Peyer's patch (tissue), 4 donors: ENCODE results near the gene RASSF4. TPM values are rescaled to one million over a fixed set of nuclear protein-coding genes. Genes with fewer than 3 reads are reported as not detected.

Experiments used
- DNase-seq, 3 donors: peaks; one replicate each; pipeline ENCODE4 v3.0.0-alpha.2; 2017 to 2019
- H3K27ac ChIP-seq, 4 donors: fragments of 200-600 bp; sonication (generic); one replicate each; pipeline ENCODE4 v1.5.1; 2016 to 2019
- H3K27me3 ChIP-seq, 2 donors: fragments of 200-600 bp; sonication (generic); one replicate each; pipeline ENCODE4 v1.5.1; 2019
- H3K36me3 ChIP-seq, 3 donors: fragments of 200-600 bp; sonication (generic); one replicate each; pipeline ENCODE4 v1.5.1; 2016 to 2019
- H3K4me1 ChIP-seq, 4 donors: fragments of 200-600 bp; sonication (generic); one replicate each; pipeline ENCODE4 v1.5.1; 2016 to 2019
- H3K4me3 ChIP-seq, 4 donors: fragments of 200-600 bp; sonication (generic); 1 replicate in 3 of 4; 2 replicates in 1 of 4; pipeline ENCODE4 v1.5.1; 2016 to 2019; ENCODE audit warnings: mild to moderate bottlenecking in 1 of 4
- H3K9me3 ChIP-seq, 4 donors: fragments of 200-600 bp; sonication (generic); one replicate each; pipeline ENCODE4 v1.5.1; 2016 to 2019; ENCODE audit warnings: mild to moderate bottlenecking in 1 of 4
- POLR2A ChIP-seq, 2 donors: fragments of 450-650 bp; IDR thresholded peaks; one replicate each; pipeline ENCODE4 v1.5.1; 2017; ENCODE audit warnings: antibody characterized with exemption in 2 of 2, mild to moderate bottlenecking in 2 of 2, moderate library complexity in 2 of 2
- total RNA-seq, 4 donors: library from RNA; depleted of rRNA; stranded (reverse); fragments of >200 nt; gene quantifications; one replicate each; pipeline ENCODE4 v1.1.0, GENCODE V29; 2016
- TF ChIP-seq, protein P1 (sequence below), 6 experiments: fragments of 450-650 bp in 4 of 6; fragments of 200-600 bp in 2 of 6; sonication (generic) in 1 of 6; IDR thresholded peaks; one replicate each; pipeline ENCODE4 v1.5.1; 2017 to 2019; ENCODE audit warnings: antibody characterized with exemption in 6 of 6, mild to moderate bottlenecking in 3 of 6, moderate library complexity in 1 of 6

RASSF4 gene
- total RNA-seq, 4 donors from 2014 or later = 62.7 to 99.6 (median 68.2) TPM

DNA sequence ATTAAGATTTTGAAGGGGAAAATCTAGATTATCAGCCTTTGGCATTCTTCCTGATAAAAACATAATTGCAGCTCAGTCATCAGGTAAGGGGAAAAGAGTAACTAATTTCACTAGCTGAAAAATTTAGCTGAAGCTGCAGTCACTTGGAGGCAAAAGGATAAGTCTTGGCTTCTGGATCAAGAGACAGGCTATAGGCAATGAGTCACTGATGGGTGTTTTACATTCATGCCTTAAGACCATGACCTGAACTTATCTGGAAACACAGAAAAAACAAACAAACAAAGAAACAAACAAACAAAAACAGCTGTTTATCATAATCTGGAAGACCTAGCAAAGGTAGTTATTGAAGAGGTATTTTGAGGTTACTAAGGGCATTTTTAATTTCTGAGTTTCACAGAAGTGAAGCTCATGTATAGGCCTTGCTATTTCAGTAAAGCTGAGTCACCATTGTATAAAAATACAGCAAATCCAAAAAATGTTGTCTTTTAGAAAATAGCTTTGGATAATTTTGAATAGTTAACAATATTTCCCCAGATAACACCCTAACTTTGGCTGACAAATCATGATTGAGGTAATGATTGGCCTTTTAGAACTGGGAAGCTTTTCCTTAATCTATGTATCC, 81.4 kb downstream of the RASSF4 start:
- TF ChIP-seq POLR2A (IDR thresholded peaks at IDR 0.05) = no peak
- TF ChIP-seq, protein P1, sequence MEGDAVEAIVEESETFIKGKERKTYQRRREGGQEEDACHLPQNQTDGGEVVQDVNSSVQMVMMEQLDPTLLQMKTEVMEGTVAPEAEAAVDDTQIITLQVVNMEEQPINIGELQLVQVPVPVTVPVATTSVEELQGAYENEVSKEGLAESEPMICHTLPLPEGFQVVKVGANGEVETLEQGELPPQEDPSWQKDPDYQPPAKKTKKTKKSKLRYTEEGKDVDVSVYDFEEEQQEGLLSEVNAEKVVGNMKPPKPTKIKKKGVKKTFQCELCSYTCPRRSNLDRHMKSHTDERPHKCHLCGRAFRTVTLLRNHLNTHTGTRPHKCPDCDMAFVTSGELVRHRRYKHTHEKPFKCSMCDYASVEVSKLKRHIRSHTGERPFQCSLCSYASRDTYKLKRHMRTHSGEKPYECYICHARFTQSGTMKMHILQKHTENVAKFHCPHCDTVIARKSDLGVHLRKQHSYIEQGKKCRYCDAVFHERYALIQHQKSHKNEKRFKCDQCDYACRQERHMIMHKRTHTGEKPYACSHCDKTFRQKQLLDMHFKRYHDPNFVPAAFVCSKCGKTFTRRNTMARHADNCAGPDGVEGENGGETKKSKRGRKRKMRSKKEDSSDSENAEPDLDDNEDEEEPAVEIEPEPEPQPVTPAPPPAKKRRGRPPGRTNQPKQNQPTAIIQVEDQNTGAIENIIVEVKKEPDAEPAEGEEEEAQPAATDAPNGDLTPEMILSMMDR (IDR thresholded peaks at IDR 0.05) = no peak
- H3K9me3 ChIP-seq = no peaks in the 10 kb centered on the region
- DNase-seq = no peak

DNA sequence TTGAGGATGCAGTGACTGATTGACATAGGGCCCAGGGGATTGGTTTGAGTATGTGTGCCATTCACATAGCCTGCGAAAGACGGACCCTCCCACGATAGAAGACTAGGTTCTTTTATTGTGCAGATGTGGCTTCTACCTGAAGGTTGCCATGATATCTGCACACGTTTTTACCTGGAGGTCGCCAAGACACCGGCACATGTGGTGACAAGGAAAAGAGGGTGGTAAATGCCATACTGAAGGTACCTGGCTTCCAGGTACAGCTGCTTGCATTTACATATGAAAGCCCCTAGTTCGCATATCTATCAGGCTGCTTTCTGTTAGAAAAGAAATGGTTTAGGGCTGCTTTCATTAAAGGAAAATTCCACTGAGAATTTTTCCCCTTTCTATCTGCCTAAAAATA, 84.7 kb downstream of the RASSF4 start:
- no peak for TF ChIP-seq POLR2A (IDR thresholded peaks at IDR 0.05)
- TF ChIP-seq, protein P1 (IDR thresholded peaks at IDR 0.05) = no peak
- Histone ChIP-seq H3K4me1 (no peaks in the 10 kb centered on the region), H3K9me3 (no peaks in the 10 kb centered on the region), H3K36me3 (no peaks in the 10 kb centered on the region), H3K27me3 (no peaks in the 10 kb centered on the region), H3K4me3 (no peak overlapping the region), H3K27ac (no peak overlapping the region)
- no peak for DNase-seq

More for the DNA sequence above, 81.4 kb downstream of the RASSF4 start:
- no peak overlapping the region for H3K4me3 ChIP-seq
- no peaks in the 10 kb centered on the region for H3K27me3 ChIP-seq
- H3K27ac ChIP-seq = no peak overlapping the region
- H3K36me3 ChIP-seq = no peaks in the 10 kb centered on the region
- H3K4me1 ChIP-seq = no peaks in the 10 kb centered on the region

Other genes starting within 250 kb of the RASSF4 start
- under 1 TPM in 1 of 4 donors, not detected in 3; 0.53 TPM for gene TMEM72, start 48.5 kb upstream of the RASSF4 start, total RNA-seq
- gene DEPP1, start 19.0 kb downstream of the RASSF4 start, total RNA-seq = 10 to 100 TPM in 3 of 4 donors, 1 to 10 TPM in 1; 3.9 to 96.0 (median 49.8) TPM
- 10 to 100 TPM in 1 of 4 donors, 1 to 10 TPM in 3; 4.7 to 19.0 (median 8.0) TPM for gene ZNF22, start 41.1 kb downstream of the RASSF4 start, total RNA-seq